Endodermal cell (in vitro differentiated cells): ENCODE data around the gene MAN2A2. TPM values are rescaled to one million over a fixed set of nuclear protein-coding genes. Genes with fewer than 3 reads are reported as not detected.
A peak's percentile ranks its signal among the peaks of the same experiment; 100 is the strongest.

Experiments used
- DNase-seq: peaks from one replicate; pipeline ENCODE4 v3.0.0-alpha.2; 2017
- H3K27ac ChIP-seq: 2 replicates; pipeline ENCODE4 v1.5.1; 2013; ENCODE audit warnings: mild to moderate bottlenecking, low read depth, low read length, moderate library complexity
- H3K27me3 ChIP-seq: 2 replicates; pipeline ENCODE4 v1.6.1; 2013; ENCODE audit warnings: mild to moderate bottlenecking, low read length, moderate library complexity; ENCODE audit not compliant: insufficient read depth, control insufficient read depth, poor library complexity, severe bottlenecking
- H3K36me3 ChIP-seq: 2 replicates; pipeline ENCODE4 v1.7.0; 2013; ENCODE audit warnings: mild to moderate bottlenecking, low read length, moderate library complexity; ENCODE audit not compliant: control insufficient read depth, insufficient read depth
- H3K4me1 ChIP-seq: one replicate; pipeline ENCODE4 v1.7.0; 2013; ENCODE audit warnings: low read length; ENCODE audit not compliant: control insufficient read depth, insufficient read depth
- H3K4me3 ChIP-seq: 2 replicates; pipeline ENCODE4 v1.5.1; 2013; ENCODE audit warnings: mild to moderate bottlenecking, low read length, moderate library complexity
- H3K9ac ChIP-seq: 2 replicates; pipeline ENCODE4 v1.6.1; 2013; ENCODE audit warnings: mild to moderate bottlenecking, low read length, moderate library complexity; ENCODE audit not compliant: poor library complexity, severe bottlenecking; ENCODE audit errors: extremely low read depth
- H3K9me3 ChIP-seq: 2 replicates; pipeline ENCODE4 v1.6.1; 2013; ENCODE audit warnings: mild to moderate bottlenecking, low read length, moderate library complexity; ENCODE audit not compliant: control insufficient read depth
- H3K27ac Mint-ChIP-seq: 2 replicates; pipeline ENCODE4 v1.8.0; 2020; ENCODE audit warnings: mixed read lengths
- H3K27me3 Mint-ChIP-seq: 2 replicates; pipeline ENCODE4 v1.8.0; 2021; ENCODE audit warnings: mild to moderate bottlenecking, mixed read lengths; ENCODE audit not compliant: insufficient read depth
- H3K36me3 Mint-ChIP-seq: 2 replicates; pipeline ENCODE4 v1.8.0; 2020; ENCODE audit warnings: low read depth, mixed read lengths
- H3K4me1 Mint-ChIP-seq: 2 replicates; pipeline ENCODE4 v1.8.0; 2020; ENCODE audit warnings: mixed read lengths
- H3K4me3 Mint-ChIP-seq: 2 replicates; pipeline ENCODE4 v1.8.0; 2020; ENCODE audit warnings: mild to moderate bottlenecking, moderate library complexity, mixed read lengths
- H3K9me3 Mint-ChIP-seq: 2 replicates; pipeline ENCODE4 v1.8.0; 2020; ENCODE audit warnings: mild to moderate bottlenecking, mixed read lengths
- CTCF ChIP-seq: fragments of 200-600 bp; sonication (generic); conservative IDR thresholded peaks from 2 replicates; pipeline ENCODE4 v1.5.0; 2021; ENCODE audit warnings: antibody characterized with exemption, mild to moderate bottlenecking
- WGBS, 2 experiments: methylation state at CpG; one replicate each; pipeline versions ENCODE4 v1.1.5 to v1.1.7; 2013; ENCODE audit warnings: missing lambda C conversion rate in 2 of 2, mixed read lengths in 1 of 2; ENCODE audit not compliant: insufficient coverage in 1 of 2, insufficient read length in 1 of 2; 5-methylcytosine and 5-hydroxymethylcytosine counted together
- total RNA-seq, 2 donors: library from RNA; stranded (reverse); fragmentation: NEBNext Ultra II Directional in 1 of 2; extraction: Animal tissue kit (Norgen Biotek cat#: 25700) in 1 of 2; gene quantifications; 2 replicates in 1 of 2; 3 replicates in 1 of 2; pipeline ENCODE4 v1.2.1, GENCODE V29; 2021

The MAN2A2 gene
- total RNA-seq, 2 donors from 2014 or later, result 41.0 to 62.9 TPM

- H3K9ac ChIP-seq, result peak overlapping the region; percentile 64
- peaks cover 33% of the 10 kb centered on the region for H3K36me3 Mint-ChIP-seq
- peaks cover 10% of the 10 kb centered on the region for H3K4me1 Mint-ChIP-seq
- H3K9me3 Mint-ChIP-seq, result no peaks in the 10 kb centered on the region
- peaks cover 28% of the 10 kb centered on the region for H3K36me3 ChIP-seq
- H3K4me1 ChIP-seq, result no peaks in the 10 kb centered on the region
- 10 to 14% methylated on average over 28 to 56 of the region's 56 CpGs for WGBS, 2 experiments
- H3K27me3 ChIP-seq, result no peaks in the 10 kb centered on the region
- H3K9me3 ChIP-seq, result no peaks in the 10 kb centered on the region
- peak overlapping the region; percentile 75 for H3K4me3 Mint-ChIP-seq
- no peak overlapping the region for H3K27ac ChIP-seq
- DNase-seq, result peak; percentile 97
- H3K27ac Mint-ChIP-seq, result peak overlapping the region; percentile 69
- peak overlapping the region; percentile 88 for H3K4me3 ChIP-seq
- H3K27me3 Mint-ChIP-seq, result no peaks in the 10 kb centered on the region
- peak; percentile 99 for TF ChIP-seq CTCF
Measured at GRCh38 chr15:90956274-90957030, 53.4 kb downstream of the MAN2A2 start.

- H3K4me1 ChIP-seq, result no peaks in the 10 kb centered on the region
- H3K27ac ChIP-seq, result no peak overlapping the region
- 29 to 33% methylated on average over 30 to 63 of the region's 63 CpGs for WGBS, 2 experiments
- H3K36me3 Mint-ChIP-seq, result peaks cover 35% of the 10 kb centered on the region
- no peak for TF ChIP-seq CTCF
- peak overlapping the region; percentile 87 for H3K27ac Mint-ChIP-seq
- H3K4me3 ChIP-seq, result peak overlapping the region; percentile 88
- no peaks in the 10 kb centered on the region for H3K27me3 Mint-ChIP-seq
- H3K9me3 Mint-ChIP-seq, result no peaks in the 10 kb centered on the region
- peaks cover 10% of the 10 kb centered on the region for H3K4me1 Mint-ChIP-seq
- H3K9me3 ChIP-seq, result no peaks in the 10 kb centered on the region
- peak overlapping the region; percentile 75 for H3K4me3 Mint-ChIP-seq
- H3K36me3 ChIP-seq, result peaks cover 29% of the 10 kb centered on the region
- peak; percentile 81 for DNase-seq
- H3K27me3 ChIP-seq, result no peaks in the 10 kb centered on the region
- H3K9ac ChIP-seq, result peak overlapping the region; percentile 64
Measured at GRCh38 chr15:90957031-90957790, 54.1 kb downstream of the MAN2A2 start.

GRCh38 chr15:90957791-90958190 is 54.7 kb downstream of the MAN2A2 start:
- no peaks in the 10 kb centered on the region for H3K9me3 Mint-ChIP-seq
- Histone ChIP-seq H3K9me3 (no peaks in the 10 kb centered on the region), H3K4me3 (no peak overlapping the region), H3K36me3 (peaks cover 35% of the 10 kb centered on the region), H3K9ac (no peak overlapping the region), H3K4me1 (no peaks in the 10 kb centered on the region), H3K27me3 (no peaks in the 10 kb centered on the region), H3K27ac (no peak overlapping the region)
- H3K4me1 Mint-ChIP-seq, result peaks cover 10% of the 10 kb centered on the region
- no peaks in the 10 kb centered on the region for H3K27me3 Mint-ChIP-seq
- H3K36me3 Mint-ChIP-seq, result peaks cover 38% of the 10 kb centered on the region
- no peak for TF ChIP-seq CTCF
- WGBS, 2 experiments, result 89 to 100% methylated on average over 2 to 6 of the region's 6 CpGs
- peak; percentile 62 for DNase-seq
- H3K4me3 Mint-ChIP-seq, result peak overlapping the region; percentile 75
- H3K27ac Mint-ChIP-seq, result peak overlapping the region; percentile 87
